GM19452 (cell line): ENCODE results near the gene KCNMA1.
A peak's percentile ranks its signal among the peaks of the same experiment; 100 is the strongest.

ENCODE experiments used
- ATAC-seq: cut with Tn5 transposase; IDR thresholded peaks from one replicate; pipeline ENCODE4 v1.9.1; 2021; ENCODE audit not compliant: unreplicated experiment

The KCNMA1 gene

DNA sequence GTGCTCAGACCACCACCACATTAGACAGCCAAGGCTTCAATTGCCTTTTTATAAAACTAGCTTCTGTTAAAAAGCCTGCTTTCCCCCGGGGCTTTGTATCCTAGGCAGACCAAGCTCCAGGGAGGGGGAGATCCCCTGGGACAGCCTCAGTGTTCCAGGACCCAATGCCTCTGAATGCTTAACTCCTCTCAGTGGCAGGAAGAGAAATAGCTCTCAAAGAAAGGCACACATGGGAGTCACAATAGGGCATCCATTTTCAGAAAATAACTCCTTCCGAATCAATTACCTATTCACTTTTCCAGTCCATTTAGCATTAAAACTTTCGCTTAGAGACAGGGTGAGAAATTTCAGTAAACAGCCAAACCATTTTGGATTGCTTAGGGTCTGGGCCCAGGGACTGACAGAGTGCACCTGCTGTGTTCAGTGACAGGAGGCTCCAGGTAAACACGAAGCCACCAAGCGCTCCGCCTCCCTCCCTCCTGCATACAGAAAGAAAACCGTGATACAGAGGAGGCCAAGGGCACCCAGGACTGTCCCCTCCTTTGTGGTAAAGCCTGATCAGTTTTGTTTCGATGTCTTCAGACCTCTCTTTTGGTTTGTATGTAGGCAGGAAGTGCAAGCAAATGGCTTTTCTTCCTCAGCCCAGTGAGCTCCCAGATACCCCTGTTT is 599.7 kb downstream of the KCNMA1 start:
- no peak for ATAC-seq

DNA sequence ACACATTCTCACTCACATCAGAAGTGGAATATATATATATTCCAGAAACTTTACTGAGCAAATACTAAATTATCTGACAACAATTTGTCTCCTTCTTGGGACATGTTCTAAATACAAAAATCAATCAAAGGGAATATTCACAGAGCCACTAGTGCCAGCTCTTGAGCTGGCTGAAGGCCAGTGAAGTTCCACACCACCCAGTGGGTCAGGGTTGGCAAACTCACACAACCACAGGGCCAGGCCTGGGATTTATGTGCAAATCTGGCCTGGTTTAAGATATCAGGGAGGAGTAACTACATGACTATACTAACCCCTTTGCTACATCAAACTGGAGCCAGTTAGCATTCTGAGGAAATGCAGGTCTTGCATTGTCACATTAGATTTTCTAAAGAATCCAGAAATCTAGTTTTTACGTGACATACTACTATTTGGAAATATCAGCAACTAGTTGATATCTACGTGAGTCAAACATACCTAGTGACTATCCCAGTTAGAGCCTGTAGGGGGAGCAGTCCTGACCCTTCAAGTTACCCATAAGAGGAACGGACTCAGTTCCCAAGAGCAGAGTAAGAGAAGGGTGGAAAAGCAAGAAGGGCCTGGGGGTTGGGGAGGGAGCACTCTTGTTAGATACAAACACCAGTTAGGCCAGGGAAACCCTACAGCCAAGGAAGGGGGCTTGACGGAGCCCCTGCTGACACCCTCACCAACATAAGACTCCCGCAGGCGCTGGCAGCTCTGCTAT is 600.4 kb downstream of the KCNMA1 start:
- ATAC-seq: no peak

DNA sequence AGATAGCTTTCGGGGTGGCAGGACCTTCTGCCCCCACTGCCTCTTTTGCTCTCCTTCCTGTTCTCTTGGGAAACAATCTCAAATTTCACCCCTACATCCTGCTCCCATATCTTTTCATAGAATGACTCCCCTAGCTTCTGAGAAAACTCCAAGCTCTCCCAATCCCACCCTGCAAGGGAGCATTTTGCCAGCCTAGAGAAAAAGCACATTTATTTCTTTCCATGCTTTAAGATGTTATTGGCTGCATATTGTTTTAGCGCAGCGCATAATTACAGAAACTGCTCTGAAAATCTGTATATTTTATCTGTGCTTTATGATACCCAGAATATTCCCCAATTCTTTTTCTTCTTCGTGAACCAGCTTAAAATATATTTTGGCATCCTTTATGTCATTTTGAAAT is 601.3 kb downstream of the KCNMA1 start:
- no peak for ATAC-seq

DNA sequence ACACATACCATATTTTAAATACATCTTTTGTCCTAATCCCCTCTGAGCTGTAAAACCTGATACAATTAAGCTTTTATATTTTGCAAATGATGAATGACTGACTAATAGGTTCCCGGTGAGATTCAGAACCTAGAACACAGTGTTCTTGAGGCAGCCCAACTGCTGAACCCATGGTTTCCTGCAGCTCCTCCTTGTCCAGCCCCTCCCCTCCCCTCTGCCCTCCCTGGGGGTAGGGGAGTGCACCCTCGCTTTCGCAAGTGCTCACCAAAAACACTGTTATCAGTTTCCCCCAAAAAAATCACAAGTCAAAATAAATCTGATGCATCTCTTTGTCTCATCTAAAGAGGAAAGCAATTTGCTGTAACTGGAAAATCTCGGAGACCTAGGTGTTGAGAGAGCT is 602.8 kb downstream of the KCNMA1 start:
- ATAC-seq: no peak

DNA sequence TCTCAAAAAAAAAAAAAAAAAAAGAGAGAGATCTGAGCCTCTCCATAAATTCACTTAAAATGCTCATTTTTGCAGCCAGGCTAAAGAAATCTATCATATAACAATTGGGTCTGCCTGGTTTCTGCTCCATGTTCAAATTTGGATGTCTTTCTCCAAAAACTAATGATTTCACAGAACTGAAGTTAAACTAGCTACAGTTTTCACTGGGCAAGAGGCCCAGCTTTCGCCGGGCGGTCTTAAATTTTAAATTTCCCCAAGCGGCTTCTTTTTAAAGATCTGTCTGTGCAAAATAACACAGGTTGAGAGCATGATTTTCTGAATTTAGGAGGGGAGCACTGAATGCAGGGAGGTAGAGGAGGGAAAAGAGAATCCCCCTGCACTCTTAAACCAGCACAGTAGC is 603.4 kb downstream of the KCNMA1 start:
- no peak for ATAC-seq

DNA sequence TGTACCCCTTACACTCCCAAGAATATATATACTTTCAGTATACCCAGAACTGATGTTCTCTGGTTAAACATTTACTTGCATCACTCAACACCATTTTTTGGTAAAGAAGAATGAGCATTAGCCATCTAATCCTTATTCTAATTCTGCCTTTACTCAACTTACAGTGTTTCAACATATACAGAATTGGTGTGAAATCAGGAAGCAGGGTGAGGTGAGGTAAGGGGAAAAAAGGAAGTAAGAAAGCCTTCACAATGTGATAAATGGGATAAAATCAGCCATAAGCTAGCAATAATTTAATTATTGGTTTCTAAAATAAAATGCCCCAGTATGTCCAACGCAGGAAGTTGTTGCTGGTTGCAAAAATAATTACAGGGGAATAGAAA is 605.4 kb downstream of the KCNMA1 start:
- ATAC-seq: no peak

DNA sequence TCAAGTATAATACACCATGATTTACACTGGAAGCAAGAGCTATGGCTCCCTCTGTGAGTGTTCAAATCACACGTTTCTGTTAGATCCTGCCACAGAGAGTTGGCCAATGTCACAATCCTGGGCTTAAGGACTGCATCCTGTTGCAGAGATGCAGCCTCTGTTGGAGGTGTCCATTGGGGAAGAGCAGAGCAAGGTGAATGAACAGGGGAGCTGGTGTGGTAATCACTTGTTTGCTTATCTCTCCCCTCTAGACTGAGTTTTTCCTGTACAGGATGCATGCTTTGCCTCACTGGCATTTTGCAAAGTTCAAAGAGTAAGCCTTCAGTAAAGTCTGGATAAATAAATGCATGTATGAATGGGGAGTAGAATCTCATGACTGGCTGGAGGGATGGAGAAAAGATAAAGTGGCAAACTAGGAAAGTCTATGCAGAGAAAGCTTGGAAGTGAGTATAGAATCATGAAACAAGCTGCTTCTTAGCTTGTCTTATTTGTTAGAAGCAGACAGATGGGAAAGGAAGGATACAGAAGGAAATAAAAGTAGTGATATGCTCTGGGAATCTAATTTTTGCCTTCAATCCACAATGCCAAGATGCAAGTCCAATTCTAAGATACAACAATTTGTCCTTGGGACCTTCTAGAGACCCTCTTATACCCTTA is 605.9 kb downstream of the KCNMA1 start:
- ATAC-seq: no peak

DNA sequence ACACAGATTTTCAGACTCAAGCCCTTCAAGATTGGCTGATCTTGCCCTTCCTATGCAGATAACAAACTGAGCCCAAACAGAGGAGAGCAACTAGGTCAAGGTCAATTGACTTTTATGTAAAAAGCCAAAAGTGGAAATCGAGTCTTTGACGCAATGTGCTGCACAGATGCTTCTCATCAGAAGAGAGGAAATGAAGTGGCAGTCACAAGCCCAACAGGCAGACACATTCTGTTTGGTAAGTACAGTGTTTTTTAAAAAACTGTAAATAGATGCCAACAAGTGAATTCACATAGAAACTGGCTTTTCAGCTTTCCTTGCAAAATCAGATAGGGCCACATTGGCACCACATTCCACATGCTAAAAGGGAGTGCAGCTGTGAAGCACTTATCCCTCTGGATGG is 606.6 kb downstream of the KCNMA1 start:
- no peak for ATAC-seq

DNA sequence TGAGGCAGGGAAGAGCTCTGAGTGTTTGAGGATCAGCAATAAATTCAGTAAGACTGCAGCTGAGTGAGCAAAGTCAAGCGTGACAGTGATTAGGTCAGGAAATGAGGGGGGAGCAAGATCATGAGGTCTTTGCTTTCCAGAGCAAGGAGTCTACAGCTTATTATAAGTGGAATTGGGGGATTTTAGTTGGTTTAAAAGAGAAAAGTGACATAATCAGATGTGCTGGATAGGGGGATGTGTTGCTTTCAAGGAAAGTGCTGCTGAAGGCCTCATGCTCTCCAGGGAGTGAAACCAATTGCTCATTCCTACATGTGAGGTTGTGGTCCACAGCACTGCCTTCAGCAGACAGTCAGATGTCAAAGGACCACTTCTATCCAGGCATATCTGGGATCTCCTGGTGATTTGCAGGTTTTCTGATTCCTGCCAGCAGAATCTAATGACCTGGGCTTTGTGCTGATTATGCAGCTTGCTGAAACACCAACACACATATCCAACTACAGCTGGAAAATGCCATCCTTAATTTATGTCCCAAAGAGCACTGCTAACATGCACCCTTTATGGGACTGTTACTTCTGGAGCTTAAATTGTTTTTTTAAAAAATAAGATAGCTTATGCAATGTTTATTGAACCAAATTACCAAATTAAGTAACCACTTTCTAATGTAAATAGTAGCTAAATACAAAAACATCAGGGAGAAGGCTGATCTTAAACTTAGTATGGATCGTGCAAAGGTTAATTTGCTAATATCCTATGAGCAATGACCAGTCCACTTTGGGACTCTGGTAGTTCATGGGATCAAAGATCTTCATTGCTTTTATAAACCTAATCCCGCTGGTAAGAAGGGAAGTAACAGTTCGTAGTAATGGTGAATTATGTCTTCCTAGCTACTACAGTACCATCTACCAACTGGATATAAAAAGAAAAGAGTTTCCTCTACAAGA is 607.6 kb downstream of the KCNMA1 start:
- ATAC-seq: no peak

DNA sequence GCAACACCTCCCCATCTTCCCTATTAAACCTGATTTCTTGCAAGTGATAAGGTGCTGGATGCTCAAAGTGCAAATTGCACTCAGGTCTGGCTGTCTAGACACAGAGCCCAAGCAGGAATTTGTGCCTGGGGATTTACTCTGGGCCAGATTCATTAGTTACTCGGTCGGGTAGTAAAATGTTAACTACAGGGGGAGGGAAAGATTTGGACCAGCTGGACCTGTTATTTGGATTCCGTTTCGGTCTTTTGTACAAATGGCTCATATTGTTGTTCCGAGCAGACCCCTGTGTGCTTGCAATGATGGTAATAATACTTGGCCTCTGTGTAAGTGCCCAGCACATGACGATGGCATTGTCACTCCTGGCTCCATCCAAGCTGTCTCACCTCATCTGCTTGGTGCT is 609.6 kb downstream of the KCNMA1 start:
- ATAC-seq: no peak

DNA sequence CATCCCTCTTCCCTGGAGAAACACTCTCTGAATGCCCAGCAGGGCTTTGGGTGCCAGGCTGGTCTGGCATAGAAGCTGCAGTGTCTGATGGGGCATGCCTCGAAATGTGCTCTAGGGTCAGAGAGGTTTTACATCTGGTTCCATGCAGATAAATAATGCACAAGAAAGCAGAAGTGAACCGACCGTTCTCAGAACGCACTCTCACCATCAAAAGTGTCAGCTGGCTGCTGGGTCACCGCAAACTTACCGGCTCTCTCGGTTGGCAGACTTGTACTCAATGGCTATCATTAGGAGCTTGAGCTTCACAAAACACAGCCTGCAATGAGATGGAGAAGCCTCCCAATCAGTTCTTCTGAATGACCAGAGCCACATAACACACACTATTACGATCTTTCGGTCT is 610.0 kb downstream of the KCNMA1 start:
- ATAC-seq: peak; percentile 86

DNA sequence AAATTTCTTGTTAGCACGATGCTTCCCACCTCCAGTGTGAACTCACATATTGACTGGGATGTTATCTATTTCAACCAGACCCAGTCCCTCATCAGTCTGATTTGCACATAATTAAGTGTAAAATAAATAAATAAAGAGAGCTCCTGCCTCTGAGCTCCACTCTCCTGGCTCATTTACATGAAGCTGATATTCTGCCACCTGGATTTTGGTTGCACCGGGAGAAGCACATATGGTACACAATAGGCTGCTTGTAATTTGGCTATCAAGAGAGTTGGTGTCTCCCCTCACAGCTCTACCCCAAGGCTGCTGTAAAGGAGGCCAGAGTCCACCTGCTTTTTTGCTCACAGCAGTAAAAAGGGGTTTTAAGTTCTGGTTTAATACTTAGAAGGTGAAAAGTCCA is 610.5 kb downstream of the KCNMA1 start:
- no peak for ATAC-seq

DNA sequence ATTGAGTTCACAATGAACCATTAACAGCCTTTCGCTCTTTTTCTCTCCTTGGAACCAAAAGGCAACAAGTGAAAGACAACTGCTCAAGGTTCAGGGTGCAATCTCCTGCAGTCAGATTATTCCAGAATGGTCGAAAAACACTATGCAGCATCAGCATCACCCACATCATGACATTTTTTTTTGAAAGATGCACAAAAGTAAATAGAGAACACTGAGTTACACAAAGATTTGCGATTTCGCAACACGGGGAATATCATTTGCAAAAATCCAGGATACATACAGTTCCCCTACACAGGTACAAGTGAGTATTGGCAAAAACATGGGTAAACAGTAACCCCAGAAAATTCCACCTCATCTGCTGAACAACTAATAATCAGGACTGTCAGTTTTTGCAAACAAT is 611.5 kb downstream of the KCNMA1 start:
- ATAC-seq: no peak

DNA sequence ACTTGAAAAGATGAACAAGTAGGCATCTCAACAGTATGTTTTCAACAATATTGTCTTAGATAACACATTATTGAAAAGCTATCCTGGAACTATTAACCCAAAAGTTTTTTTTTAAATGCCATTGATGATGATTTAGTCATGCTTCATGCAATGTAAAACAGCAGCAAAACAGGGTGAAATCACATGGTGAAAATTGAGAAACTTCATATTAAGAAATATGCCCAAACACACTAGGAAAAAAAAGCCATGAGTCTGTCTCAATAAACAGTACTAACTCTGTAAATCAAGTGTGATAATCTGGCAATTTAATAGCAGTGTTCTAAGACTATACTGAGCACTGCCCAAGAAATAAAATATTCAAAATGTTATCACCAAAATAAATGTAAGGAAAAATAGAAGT is 613.1 kb downstream of the KCNMA1 start:
- ATAC-seq: no peak

DNA sequence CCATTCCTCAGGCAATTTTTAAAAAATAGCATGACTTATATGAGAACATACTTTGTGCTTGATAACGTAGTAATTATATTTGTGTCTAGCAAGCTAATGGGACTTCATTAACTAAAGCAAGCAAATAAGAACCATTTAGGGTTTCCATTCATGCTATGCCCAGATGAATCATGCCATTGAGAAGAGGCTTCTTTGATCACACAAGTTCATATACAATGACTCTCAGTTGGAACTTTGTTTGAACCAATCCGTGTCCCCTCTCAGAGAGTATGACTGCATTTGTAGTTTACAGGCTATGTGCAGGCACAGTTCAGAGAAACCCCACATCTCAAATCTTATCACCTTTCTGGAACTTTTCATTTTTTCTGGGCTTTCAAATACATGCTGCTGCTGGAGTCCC is 614.2 kb downstream of the KCNMA1 start:
- no peak for ATAC-seq

DNA sequence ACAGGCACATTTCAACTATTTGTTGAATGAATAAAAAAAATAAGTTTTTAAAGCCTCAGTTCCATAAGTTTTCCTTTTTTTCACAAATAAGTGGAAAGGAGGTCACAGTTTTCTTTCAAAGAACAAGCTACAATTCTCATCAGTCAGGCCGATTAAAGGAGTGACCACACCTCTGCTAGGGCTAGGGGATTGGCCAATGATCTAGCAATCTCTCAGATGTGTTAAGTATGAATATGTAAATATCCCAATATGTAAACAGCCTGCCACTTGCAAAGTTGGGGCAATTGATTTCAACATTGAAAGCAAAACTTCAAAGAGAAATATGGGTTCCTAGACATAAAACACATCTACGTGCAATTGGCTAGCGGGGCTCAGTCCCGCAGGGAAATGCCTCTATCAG is 614.9 kb downstream of the KCNMA1 start:
- ATAC-seq: no peak

DNA sequence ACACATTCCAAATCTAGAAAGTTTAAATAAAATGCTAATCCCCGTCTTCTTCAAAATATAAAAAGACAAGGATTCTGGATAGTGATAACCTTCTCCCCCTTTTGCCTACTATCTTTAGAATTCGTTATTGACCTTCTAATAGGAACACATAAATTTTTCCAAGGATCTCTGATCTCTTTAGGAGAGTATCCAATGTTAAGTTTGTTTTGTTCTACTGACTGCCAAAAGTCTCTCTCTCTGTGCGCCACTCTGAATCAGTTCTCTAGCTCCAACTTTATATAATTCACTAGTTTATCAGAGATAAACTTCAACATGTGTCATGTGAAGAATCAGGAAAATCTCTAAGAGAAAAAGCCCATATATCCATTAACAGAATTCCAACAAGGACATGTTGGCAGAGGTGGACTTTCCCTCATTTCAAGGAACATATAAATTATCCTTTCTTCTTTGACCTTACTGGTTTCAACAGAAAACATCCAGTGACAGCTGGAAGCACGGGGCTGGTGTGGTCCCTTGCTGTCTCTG is 615.6 kb downstream of the KCNMA1 start:
- no peak for ATAC-seq

DNA sequence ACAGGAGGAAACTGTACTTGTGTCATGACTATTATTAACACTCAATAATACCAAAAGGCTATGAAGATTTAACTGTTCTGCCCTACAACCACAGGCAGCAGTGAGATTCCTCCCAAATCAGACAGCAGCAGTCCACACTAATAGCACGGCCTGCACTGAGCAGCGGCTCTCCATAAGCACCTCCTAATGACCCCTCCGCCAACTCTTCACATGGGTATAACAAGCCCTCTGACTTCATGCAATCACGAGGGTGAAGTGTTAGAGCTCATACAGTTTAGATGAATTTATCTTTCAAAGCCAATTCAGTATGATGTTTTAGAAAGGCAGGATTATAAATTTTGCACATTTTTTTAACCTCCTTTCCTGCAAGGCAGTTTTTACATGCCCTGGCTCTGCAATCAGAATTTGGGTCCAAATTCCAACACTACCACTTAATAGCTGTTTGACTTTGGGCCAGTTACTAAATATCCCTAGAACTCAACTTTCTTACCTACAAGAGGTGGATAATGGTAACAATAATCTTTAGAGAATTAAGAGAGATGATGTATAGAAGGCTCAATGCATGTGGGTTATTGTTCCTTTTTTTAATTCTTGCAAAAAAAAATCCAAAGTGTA is 617.1 kb downstream of the KCNMA1 start:
- ATAC-seq: no peak

DNA sequence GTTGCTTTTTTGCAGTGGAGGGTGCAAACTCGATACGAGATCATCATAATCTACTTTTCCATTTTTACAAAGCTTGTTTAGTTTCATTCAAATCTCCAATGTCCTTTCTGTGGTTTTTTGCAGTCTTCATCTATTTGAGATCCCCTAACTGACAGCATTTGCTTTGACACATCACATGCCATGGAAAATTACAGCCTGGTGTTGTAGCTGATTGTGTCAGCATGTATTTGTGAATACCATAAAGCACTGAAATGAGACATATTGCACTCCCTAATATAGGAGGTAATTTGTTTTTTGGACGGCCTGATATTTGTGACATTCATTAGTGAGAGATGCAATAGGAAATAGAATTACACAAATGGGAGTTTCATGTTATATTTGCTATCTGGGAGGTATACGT is 620.8 kb downstream of the KCNMA1 start:
- no peak for ATAC-seq

DNA sequence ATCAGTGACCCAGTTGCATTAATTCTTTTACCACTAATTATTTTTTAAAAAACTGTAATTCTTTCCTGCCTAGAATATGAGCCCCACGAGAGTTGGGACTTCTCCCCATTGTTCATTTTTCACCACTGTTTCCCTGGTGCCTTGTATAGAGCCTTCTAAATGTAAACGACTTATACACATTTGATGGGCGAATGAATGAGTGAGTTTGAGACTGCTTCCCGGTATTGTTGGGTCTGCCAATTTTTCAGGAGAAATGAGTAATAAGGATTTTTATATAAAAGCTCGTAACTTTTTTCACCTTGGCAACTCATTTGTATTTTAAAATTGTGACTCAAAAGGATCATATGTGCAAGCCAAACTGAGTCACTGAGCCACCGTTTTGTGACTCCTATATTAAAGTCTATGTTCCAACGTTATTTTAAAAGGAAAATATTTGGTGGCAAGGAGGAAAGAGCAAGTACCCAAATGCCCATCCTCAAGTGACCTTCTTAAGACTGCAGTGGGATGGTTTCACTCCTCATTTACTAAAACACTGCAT is 621.3 kb downstream of the KCNMA1 start:
- no peak for ATAC-seq
